HG03280 (cell line): ENCODE data around the gene STOX2.

ENCODE experiments used
- ATAC-seq: cut with Tn5 transposase; IDR thresholded peaks from one replicate; pipeline ENCODE4 v1.9.1; 2021; ENCODE audit warnings: mild to moderate bottlenecking, moderate library complexity; ENCODE audit not compliant: unreplicated experiment

The STOX2 gene

DNA sequence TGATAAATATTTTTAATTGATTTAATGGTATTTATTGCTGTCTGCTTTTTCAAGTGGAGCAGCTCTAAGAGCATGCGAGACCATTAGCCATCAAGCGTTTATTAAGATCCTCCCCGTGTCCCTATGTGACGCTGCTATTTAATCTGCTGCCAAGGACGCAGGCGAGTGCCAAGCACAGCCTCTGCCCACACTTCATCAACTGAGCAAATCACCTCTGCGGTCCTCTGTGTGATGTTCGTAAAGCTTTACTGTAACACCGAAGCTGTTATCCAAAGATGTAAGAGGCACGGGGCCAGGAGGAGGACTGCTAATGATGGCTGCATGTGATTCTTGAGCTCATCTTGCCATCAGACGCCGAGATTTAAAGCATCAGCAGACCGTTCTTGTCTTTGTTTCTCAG, 79.5 kb downstream of the STOX2 start:
- ATAC-seq = no peak

DNA sequence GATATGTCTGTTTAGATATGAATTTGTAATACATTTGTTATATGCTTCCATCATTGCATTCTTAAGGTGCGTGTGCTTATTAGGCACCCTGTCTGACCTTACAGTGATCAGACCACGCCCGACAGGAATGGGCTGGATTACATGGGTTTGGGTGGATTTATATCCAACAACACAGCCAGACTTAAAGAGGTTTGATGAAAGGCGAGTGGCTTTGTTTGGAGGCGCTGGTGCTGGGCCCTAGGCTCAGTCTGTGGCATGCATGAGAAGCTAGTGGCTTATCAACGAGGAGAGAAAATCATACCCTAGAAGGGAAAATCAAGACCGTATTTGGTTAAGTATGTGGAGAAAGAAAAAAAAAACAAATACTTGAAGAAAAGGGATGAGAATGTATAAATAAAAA, 80.7 kb downstream of the STOX2 start:
- no peak for ATAC-seq

DNA sequence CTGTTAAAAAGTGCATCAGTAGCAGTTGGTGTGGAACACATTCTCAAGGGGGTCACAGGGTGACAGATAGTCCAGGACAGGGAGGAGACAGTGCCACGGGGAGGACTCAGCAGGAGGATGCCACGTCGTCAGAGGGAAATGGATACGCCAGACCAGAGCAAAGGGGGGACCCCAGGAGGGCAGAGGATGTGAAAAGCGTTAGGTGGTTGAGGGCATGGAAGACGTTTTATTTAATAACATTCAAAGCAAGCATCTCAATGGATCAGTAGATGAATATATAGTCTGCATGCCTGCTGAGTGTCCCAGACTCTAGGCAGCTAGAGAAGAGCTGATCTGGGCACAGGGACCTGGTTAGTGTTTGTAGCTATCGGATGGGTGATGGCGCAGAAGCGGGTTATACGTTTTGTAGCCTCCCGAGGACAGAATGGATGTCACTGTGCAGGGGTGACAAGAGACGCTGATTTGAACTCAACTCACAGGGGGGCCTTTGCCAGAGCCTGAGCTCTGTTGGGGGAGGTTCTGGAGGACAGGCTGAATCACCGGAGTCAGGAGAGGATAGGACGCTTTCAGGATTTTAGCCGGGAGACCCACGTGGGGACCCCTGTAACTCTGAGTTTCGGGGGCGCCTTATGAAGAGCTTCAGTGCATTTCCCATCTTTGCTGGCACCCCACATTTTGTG, 81.3 kb downstream of the STOX2 start:
- no peak for ATAC-seq

DNA sequence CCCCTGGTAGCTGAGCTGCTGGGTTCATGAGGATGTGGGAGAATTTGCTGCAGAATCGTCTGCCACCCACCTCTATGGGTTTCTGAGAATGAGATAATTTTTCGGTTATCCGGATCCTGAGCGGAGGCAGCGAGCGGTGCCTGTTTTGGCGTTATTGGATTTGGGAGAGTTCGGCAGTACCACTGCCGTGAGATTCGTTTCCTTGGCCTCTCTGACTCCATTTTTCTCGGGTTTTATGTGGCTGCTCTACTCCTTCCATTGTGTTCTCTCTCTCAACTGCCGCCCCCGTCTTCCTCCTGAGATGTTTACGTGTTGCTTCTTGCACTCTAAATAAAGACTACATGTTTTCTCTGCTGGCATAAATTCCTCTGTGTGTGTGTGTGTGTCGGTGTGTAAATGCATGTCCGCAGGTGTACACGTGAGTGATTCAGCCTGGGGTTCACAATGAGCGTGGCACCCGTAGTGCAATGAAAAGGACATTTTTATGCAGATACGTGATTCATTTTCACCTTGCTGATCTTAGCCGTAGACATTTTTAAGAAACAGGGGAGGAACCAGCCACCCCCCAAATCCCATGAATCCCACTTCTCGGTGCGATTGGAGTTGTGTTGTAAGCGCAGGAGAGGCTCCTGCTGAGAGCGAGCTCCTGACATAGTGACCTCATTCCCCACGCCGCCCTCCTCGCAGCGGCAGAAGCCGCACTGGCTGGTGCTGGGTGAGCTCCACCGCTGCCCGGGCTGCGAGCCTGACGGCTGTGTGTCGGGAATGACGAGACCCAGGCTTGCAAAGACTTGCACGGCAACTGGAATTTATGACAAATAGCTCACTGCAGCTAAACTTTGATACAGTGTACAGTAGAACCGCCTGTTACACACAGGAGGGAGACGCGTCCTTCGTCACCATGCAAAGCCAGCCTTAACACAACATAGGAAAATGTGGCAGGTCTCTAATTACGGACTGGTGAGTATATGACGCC, 82.2 kb downstream of the STOX2 start:
- no peak for ATAC-seq

DNA sequence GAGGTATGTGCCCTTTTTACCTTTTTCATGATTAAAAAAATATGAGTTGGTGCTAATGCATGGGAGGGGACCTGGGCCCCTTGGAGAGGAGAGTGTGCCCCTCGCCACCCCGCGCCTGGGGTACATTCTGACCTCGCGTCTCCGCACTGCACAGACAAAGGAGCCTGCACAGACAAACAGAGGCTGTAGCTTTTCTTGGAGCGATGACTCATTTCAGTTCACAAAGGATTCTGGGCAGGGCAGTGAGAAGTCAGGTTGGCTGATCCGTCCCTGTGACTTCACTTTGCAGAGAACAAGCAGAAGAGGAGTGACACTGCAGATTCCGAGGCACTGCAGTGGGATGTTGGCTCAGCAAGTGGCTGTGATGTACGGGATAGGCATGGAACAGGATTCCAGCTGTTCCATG, 82.9 kb downstream of the STOX2 start:
- no peak for ATAC-seq

DNA sequence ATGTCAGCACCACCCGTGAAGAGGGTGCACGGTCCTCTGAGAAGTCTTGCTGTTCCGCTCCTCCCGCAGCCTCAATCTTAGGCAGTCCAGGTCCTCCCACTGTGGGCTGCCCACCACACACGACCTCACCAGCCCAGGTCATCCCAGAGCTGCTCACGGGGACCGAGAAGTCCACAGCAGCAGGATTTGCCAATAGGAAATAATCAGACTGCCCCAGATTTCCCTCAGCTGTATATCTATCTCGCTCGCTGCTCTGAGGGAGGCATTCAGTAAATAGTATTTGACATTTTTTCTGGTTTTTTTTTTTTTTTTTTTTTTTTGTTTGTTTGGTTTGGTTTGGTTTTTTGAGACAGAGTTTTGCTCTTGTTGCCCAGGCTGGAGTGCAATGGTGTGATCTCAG, 83.8 kb downstream of the STOX2 start:
- no peak for ATAC-seq

DNA sequence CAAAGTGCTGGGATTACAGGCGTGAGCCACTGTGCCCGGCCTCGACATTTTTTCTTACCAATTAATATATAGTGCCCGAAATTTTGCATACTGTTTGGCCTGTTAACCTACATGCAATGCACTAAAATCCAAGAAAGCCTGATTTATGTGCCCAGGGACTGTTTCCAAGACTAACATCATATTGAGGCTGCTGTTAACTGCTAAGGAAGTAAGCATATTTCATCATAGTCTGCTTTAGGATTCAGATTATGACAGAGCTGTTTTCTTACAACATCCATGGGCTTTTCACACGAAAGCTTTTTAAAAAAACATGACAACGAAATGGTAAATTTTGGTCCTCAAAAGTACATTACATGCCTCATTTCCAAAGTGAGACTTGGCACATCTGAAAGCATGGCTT, 84.4 kb downstream of the STOX2 start:
- no peak for ATAC-seq

DNA sequence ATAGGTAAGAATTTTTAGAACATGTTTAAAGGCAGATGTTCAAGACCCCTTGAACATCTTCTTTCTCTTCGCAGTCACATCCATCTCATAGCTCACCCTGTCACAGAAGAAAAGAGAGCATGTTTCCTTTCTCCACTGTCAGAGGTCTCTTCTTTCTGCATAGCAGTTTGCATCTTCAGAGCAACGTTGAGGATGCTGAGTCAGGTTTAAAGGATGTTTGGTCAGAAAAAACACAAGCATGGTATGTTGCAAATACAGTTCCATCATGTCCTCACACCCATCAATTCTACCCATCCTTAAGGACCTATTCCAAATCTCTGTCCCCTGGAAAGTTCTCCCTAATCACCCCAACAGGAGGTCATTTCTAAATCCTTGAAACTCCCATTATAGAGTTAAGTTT, 84.8 kb downstream of the STOX2 start:
- ATAC-seq = no peak

DNA sequence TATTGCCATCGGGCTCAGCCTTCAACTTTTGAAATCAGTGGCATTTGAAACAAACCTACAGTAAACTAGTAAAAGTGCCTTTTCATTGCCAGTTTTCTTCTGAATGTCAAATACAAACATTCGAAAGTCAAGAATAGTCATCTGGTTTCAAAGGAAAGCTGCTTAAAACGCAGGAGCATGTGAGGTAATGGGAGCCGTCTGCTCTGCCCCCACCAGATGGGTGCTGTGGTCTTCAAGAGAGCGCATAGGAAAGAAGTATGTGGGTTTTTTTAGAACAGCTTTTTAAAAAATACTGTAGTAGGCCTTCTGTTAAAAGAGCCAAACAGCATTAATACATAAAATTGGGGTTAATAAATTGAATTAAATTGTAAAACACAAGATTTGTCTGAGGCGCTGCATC, 88.6 kb downstream of the STOX2 start:
- no peak for ATAC-seq

DNA sequence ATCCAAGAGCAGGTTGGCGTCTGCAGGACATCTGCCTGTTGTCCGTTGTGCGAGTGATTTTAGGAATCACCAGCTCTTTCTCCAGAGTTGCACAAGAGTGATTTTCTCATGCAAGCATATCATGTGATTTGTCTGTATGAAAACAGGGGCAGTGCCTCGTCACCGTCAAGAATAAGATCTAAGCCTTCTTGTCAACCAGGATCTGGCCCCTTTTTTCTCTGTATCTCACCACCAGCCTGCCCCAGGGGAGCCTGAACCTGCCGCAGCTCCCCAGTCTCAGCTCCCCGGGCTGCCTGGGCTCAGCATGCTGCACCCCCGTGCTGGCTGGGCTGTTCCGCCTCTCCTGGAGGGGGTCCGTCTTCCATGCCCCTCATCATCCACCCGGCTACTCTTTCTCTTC, 90.5 kb downstream of the STOX2 start:
- no peak for ATAC-seq

DNA sequence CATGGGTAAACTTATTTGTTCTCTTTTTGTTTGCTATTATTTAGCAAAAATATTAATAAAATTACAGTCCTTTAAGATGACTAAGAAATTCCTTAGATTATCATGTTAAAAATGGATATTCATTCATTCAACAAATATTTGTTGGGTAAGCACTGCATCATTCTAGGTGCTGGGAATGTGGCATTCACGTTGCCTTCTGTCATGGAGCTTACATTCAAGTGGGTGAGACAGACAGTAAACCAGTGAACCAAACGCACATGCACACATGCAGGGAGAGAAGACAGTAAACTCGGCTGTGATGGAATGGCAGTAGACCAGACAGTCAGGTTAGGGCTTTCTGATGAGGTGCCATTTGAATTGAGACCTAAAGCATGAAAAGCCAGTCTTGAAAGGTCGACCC, 91.8 kb downstream of the STOX2 start:
- ATAC-seq = no peak

DNA sequence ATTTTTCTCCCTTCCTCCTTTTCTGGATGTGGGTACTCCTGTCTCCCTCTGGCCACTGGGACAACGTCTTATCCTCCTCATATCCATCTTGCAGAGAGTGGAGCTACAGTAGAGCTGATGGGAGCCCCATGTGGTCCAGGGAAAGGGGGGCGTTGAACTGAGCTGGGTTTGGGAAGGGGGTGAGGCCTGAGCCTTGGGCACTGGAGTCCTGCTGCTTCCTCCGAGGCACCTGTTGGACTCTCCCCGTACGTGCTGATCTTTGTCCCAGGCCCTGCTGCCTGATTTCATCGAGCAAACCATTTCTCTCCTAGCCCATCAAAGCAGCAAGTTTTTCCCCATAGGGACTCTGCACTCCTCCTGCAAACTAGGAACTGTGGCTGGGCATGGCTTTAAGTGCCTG, 94.3 kb downstream of the STOX2 start:
- no peak for ATAC-seq

DNA sequence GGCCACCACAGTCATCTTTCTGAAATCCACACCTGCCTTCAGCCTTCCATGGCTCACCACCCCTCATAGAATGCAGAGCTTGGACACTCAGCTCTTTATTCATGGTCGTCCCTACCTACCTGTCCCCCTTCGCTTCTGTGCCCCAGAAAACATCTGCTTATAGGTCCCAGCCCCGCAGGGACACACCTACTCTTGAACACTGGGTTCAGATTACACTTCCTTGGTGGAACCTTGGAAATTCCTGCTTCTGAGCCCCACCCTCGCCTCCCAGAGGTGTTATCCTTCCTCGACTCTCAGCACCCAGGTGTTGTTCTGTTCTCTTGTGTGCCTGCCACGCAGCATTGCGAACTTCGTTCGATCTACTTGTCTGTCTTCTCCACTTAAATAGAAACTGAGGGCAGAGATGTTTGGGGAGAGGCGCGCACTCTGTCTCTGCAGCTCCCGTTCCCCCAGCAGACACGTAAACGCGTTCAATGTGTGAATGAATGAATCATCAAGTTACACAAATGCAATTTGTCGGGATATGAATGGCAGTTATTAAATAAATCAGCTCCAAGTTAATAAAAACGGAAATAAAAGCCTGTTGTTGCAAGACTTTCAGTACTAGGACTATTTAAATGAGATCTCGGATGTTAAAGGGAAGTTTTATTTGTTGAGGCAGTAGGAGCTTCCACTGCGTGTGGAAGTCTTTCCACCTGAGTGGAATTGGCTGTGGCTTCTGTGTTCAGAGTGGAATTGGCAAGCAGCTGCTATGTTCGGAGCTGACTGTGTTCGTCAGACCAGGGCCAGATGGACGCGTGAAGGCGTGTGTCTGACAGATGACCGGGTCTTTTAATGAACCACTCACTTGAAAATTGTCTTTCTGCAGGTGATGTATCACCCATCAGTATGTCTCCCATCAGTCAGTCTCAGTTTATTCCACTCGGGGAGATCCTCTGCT, 95.6 kb downstream of the STOX2 start:
- no peak for ATAC-seq

DNA sequence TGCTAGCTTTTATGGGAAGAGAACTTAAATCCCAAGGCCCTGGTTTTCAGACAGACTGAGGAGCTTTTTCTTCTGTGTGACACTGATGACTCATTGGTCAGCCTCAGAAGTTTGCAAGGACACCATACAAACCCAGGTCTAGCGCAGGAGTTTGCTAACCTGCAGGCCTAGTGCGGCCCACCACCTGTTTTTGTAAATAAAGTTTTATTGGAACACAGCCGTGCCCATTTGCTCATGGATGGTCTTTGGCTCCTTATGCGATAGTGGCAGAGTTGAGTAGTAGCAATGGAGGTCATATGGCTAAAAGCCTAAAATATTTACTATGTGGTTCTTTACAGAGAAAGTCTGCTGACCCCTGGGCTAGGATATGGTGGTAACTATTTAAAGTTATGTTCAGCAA, 98.3 kb downstream of the STOX2 start:
- ATAC-seq = no peak

DNA sequence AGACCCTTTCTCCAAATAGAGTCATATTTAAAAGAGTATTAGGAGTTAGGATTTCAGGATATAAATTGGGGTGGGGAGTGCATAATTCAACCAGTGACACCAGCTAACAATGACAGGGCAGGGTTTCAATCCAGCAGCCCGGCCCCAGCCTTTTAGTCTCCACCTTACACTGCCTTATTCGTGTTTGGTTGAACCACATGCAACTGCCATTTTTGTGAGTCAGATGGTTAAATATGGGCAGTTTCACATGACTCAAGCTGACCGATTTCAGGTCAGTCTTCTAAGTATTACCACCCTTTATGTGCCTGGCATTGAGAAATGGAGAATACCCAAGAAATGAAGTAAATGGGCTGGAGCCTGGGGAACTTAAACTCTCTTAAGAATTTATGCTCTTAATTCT, 102.8 kb downstream of the STOX2 start:
- ATAC-seq = no peak

DNA sequence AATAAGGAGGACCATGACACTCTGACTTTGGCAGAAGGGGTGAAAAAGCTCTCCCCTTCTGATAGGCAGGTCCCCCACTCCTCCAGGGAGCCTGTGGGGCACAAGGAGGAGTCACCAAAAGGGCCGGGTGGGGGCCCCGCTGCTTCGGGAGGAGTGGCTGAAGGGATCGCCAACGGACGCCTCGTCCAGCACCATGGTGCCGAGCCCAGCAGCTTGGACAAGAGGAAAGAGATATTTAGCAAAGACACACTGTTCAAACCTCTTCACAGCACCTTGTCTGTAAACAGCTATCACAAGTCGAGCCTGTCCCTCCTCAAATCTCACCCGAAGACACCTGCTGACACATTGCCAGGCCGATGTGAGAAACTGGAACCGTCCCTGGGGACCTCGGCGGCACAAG, 105.6 kb downstream of the STOX2 start:
- ATAC-seq = no peak

DNA sequence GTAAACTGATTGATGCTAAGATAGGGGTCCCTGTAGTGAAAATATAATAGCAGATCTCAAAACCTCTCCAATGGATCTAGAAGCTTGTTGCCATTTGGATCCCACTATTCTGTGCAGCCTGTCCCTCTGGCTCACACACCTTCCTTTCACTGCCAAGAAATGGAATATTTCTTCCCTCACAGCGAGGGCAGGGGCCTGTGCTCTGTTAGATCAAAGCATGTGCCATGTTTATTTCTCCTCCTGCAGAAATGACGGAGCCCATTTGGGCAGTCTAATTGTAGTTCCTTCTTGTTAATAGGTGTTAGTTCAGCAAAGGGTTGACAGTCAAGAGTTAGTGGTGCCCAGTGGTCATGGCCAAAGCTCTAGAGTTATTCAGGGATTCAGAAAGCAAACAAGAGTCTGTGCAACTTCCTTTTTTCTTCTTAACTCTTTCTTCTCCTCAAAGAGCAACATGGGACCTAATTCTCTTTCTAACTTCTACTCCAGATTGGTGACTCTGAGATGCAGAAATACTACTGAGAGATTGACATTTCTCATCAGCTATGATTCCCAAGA, 106.8 kb downstream of the STOX2 start:
- no peak for ATAC-seq

DNA sequence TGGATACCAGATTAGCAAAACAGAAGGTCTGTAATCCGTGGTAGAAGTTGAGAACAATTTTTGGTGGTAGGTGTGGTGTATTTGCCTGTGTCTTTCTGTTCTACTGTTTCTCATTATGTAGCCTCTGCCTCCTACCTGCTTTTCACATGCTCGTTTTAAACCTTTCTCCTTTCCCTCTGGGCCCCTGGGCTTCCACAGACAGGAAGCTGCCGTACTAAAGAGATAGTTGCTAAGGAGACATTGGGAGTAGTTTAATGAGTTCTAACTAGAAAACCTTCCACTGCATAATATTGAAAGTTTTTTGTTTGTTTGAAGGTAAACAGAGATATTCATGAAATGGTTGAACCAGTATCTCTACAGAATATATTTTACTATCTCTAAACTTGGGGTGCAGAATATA, 107.8 kb downstream of the STOX2 start:
- ATAC-seq = no peak

DNA sequence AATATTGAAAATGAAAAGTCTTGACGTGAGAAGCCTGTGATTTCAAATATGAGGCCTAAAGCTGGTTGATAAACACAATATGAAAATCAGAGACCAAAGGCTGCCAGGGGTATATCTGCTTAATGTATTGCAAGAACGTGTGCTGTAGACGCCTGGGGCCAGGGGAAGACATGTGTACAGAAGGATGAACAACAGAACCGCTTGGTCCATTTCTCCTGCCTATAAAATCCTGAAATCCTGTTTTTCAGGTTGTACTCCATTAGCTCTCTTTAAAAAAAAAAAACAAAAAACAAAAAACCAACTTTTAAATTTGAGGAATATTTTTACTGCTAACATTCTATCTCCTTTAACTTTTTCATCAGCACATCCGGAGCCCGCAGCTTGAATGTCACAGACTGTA, 109.2 kb downstream of the STOX2 start:
- ATAC-seq = no peak

DNA sequence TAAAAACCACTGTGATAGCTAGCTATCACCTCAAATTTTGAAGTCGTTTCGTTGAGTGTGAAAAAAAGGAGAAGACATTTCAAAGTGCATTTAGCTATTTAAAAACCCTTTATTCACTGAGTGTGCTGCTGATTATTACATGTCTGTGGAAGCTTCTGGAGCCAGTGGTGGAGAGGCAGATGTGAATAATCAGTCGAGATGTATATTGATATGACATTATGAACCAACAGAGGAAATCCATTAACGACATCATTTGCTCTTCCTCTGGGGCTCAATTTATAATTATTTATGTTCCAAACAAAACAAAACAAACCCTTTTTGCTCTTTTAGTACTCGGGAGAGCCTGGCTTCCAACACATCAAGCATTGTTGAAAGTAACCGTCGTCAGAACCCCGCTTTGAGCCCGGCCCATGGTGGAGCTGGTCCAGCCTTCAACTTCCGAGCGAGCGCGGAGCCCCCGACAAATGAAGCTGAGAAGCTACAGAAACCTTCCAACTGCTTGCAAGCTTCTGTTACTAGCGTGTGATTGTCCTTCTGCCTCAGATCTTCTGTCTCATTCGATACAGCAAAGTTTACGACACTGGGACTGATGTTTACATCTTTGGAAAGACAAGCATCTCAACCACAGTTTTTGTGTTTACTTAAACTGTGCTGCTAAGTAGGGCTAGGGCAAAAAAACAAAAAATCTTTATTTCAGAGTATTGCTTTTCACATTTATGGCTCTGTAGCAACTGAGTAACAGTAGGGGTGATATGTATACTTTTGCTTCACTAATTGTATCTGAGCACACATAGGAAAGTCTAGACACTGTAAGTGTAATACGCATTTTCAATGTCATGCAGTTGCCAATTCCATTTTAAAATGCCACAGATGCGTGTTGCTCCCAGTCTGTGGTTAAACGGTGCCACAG, 111.9 kb downstream of the STOX2 start:
- ATAC-seq = no peak
